Tibial nerve (tissue), 4 donors: ENCODE results near the gene MFSD11.

ENCODE experiments used
- EP300 ChIP-seq, 2 donors: sonication (generic); formaldehyde crosslinking; IDR thresholded peaks; one replicate each; pipeline ENCODE4 v1.6.1; 2017; ENCODE audit warnings: antibody characterized with exemption in 2 of 2, mild to moderate bottlenecking in 1 of 2
- POLR2A ChIP-seq, 2 donors: fragments of 450-650 bp; IDR thresholded peaks; one replicate each; pipeline ENCODE4 v1.6.1; 2017; ENCODE audit warnings: antibody characterized with exemption in 2 of 2, mild to moderate bottlenecking in 2 of 2, moderate library complexity in 2 of 2
- TF ChIP-seq, protein P1 (sequence below), 5 experiments: fragments of 200-600 bp in 3 of 5; fragments of 450-650 bp in 2 of 5; sonication (generic) in 3 of 5; IDR thresholded peaks; one replicate each; pipeline ENCODE4 v1.5.1; 2016 to 2019; ENCODE audit warnings: antibody characterized with exemption in 5 of 5, mild to moderate bottlenecking in 3 of 5, moderate library complexity in 2 of 5

DNA sequence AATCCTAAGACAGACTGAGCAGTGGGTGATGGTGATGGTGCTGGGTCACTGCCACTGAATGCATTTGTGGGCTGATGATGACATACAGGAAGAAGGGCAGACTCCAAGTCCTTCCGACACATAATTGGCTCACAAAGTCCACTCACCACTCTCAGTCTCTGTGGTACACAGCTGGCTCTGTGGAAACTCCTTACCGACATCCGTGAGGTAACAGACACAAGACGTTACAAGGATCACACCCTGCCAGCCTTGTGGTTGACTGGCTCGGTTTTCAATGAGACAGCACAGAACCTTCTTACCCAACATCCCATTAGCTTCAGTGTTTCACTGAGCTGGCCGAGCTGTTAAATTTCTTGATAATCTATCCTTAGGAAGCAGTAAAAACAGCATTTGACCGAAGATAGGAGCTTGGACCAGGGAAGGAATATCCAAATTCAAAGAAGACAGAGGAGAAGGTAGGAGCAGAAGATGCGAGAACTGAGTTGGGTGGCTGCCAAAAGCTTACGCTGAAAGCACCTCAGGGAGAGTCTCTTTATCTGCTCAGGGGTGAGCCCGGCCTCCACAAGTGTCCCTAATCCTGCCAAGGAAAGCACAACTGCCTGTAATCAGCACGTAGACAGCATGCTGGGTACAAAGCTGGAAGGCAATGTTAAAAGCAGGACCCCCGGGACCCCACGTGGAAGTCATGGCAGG is 21.6 kb upstream of the MFSD11 start:
- TF ChIP-seq, protein P1, sequence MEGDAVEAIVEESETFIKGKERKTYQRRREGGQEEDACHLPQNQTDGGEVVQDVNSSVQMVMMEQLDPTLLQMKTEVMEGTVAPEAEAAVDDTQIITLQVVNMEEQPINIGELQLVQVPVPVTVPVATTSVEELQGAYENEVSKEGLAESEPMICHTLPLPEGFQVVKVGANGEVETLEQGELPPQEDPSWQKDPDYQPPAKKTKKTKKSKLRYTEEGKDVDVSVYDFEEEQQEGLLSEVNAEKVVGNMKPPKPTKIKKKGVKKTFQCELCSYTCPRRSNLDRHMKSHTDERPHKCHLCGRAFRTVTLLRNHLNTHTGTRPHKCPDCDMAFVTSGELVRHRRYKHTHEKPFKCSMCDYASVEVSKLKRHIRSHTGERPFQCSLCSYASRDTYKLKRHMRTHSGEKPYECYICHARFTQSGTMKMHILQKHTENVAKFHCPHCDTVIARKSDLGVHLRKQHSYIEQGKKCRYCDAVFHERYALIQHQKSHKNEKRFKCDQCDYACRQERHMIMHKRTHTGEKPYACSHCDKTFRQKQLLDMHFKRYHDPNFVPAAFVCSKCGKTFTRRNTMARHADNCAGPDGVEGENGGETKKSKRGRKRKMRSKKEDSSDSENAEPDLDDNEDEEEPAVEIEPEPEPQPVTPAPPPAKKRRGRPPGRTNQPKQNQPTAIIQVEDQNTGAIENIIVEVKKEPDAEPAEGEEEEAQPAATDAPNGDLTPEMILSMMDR (IDR thresholded peaks at IDR 0.05) = no peak
- TF ChIP-seq EP300 (IDR thresholded peaks at IDR 0.05) (peak in 1 of 2 donors; percentile 77), POLR2A (IDR thresholded peaks at IDR 0.05) (no peak)
